H1 (cell line): ENCODE measurements around the gene BECN2. TPM values are rescaled to one million over a fixed set of nuclear protein-coding genes. Genes with fewer than 3 reads are reported as not detected.
A peak's percentile ranks its signal among the peaks of the same experiment; 100 is the strongest.

Experiments used
- CTCF ChIA-PET: fragments of 300-600 bp; sonication (Branson Sonifier 250); formaldehyde crosslinking; loops from one replicate; lab custom pipeline; 2021; ENCODE audit not compliant: partially characterized antibody; lab: Charles Lee
- POLR2A ChIA-PET: fragments of 300-600 bp; sonication (Branson Sonifier 250); formaldehyde crosslinking; loops from one replicate; lab custom pipeline; 2021; ENCODE audit warnings: inconsistent platforms; ENCODE audit not compliant: partially characterized antibody; lab: Charles Lee
- DNase-seq, 2 experiments: peaks; one replicate each; pipeline versions ENCODE4 v3.0.0 to v3.0.0-alpha.2; 2010 to 2022; ENCODE audit warnings: low spot score in 2 of 2, low read depth in 1 of 2, mixed read lengths in 1 of 2
- FAIRE-seq: peaks from 2 replicates; lab custom pipeline; 2011; peaks lifted over from hg19 to GRCh38; lab: Jason Lieb, UNC
- H2AFZ ChIP-seq: 2 replicates; pipeline ENCODE4 v1.8.1; 2012; ENCODE audit warnings: low read length, inconsistent platforms
- H2AK5ac ChIP-seq: 2 replicates; pipeline ENCODE4 v1.6.1; 2013; ENCODE audit warnings: low read depth, low read length
- H2BK120ac ChIP-seq: replicated peaks from 2 replicates; pipeline ENCODE3; 2013; ENCODE audit warnings: low read depth, low read length, inconsistent platforms
- H2BK12ac ChIP-seq: 2 replicates; pipeline ENCODE4 v1.6.1; 2013; ENCODE audit warnings: low read depth, low read length
- H2BK15ac ChIP-seq: 2 replicates; pipeline ENCODE4 v1.6.1; 2013; ENCODE audit warnings: low read length
- H2BK20ac ChIP-seq: 2 replicates; pipeline ENCODE4 v1.6.1; 2013; ENCODE audit warnings: low read length
- H2BK5ac ChIP-seq: 2 replicates; pipeline ENCODE4 v1.6.1; 2013; ENCODE audit warnings: low read depth, low read length
- H3K14ac ChIP-seq: 2 replicates; pipeline ENCODE4 v1.6.1; 2013; ENCODE audit warnings: inconsistent platforms; ENCODE audit not compliant: insufficient read length
- H3K18ac ChIP-seq: 2 replicates; pipeline ENCODE4 v1.6.1; 2013; ENCODE audit warnings: low read length; ENCODE audit errors: extremely low read depth
- H3K23ac ChIP-seq: 2 replicates; pipeline ENCODE4 v1.6.1; 2013; ENCODE audit warnings: inconsistent platforms; ENCODE audit not compliant: insufficient read length
- H3K23me2 ChIP-seq: 2 replicates; pipeline ENCODE4 v1.6.1; 2013; ENCODE audit warnings: low read depth, low read length
- H3K27ac ChIP-seq: 2 replicates; pipeline ENCODE4 v1.6.1; 2011; ENCODE audit warnings: low read depth, low read length, inconsistent platforms
- H3K27me3 ChIP-seq, 4 experiments: replicated peaks in 1 of 4; 1 replicate in 1 of 4; 2 replicates in 3 of 4; pipeline versions ENCODE4 v1.6.1 to v1.8.1; 2011 to 2013; ENCODE audit warnings: low read length in 3 of 4, mild to moderate bottlenecking in 3 of 4, inconsistent platforms in 2 of 4, mixed read lengths in 2 of 4, moderate library complexity in 1 of 4; ENCODE audit not compliant: control insufficient read depth in 3 of 4, insufficient read depth in 3 of 4; ENCODE audit errors: extremely low read depth in 1 of 4
- H3K36me3 ChIP-seq, 4 experiments: 2 replicates each; pipeline versions ENCODE4 v1.6.1 to v1.8.1; 2011 to 2013; ENCODE audit warnings: mild to moderate bottlenecking in 4 of 4, low read length in 3 of 4, moderate library complexity in 2 of 4, control low read depth in 1 of 4, inconsistent platforms in 1 of 4; ENCODE audit not compliant: insufficient read depth in 4 of 4, control insufficient read depth in 2 of 4
- H3K4ac ChIP-seq: replicated peaks from 2 replicates; pipeline ENCODE3; 2013; ENCODE audit warnings: low read length, low read depth, mixed read lengths, inconsistent platforms; ENCODE audit not compliant: insufficient read length
- H3K4me1 ChIP-seq, 4 experiments: replicated peaks in 1 of 4; 1 replicate in 1 of 4; 2 replicates in 3 of 4; pipeline versions ENCODE4 v1.6.1 to v1.8.1; 2011 to 2013; ENCODE audit warnings: low read length in 3 of 4, inconsistent platforms in 2 of 4, mixed read lengths in 1 of 4; ENCODE audit not compliant: insufficient read depth in 4 of 4, control insufficient read depth in 3 of 4
- H3K4me2 ChIP-seq, 2 experiments: 2 replicates each; pipeline versions ENCODE4 v1.6.1 to v1.8.1; 2011 to 2013; ENCODE audit warnings: low read depth in 2 of 2, low read length in 2 of 2, control low read depth in 1 of 2, inconsistent platforms in 1 of 2, mild to moderate bottlenecking in 1 of 2; ENCODE audit not compliant: insufficient read depth in 1 of 2
- H3K4me3 ChIP-seq, 4 experiments: fragments of 200-600, 300-600 bp in 1 of 4; sonication (generic), shearing (Covaris generic), sonication (Bioruptor Twin) in 1 of 4; 2 replicates each; pipeline versions ENCODE4 v1.5.1 to v1.8.1; 2011 to 2016; ENCODE audit warnings: low read length in 4 of 4, low read depth in 3 of 4, control low read depth in 2 of 4, inconsistent platforms in 2 of 4, mild to moderate bottlenecking in 2 of 4, mixed read lengths in 1 of 4, moderate library complexity in 1 of 4; ENCODE audit not compliant: insufficient read depth in 2 of 4; ENCODE audit errors: extremely low read depth in 1 of 4
- H3K56ac ChIP-seq: replicated peaks from 2 replicates; pipeline ENCODE3; 2013; ENCODE audit warnings: low read depth, mild to moderate bottlenecking, mixed read lengths, low read length, inconsistent platforms; ENCODE audit not compliant: insufficient read length
- H3K79me1 ChIP-seq: 2 replicates; pipeline ENCODE4 v1.6.1; 2013; ENCODE audit warnings: low read depth, low read length, control low read depth
- H3K79me2 ChIP-seq, 2 experiments: 2 replicates each; pipeline versions ENCODE4 v1.6.1 to v1.8.1; 2012 to 2013; ENCODE audit warnings: low read length in 2 of 2, mild to moderate bottlenecking in 2 of 2, inconsistent platforms in 1 of 2; ENCODE audit not compliant: insufficient read depth in 2 of 2, control insufficient read depth in 1 of 2
- H3K9ac ChIP-seq, 4 experiments: replicated peaks in 1 of 4; 1 replicate in 1 of 4; 2 replicates in 3 of 4; pipeline versions ENCODE4 v1.6.1 to v1.8.1; 2011 to 2013; ENCODE audit warnings: low read depth in 3 of 4, low read length in 3 of 4, control low read depth in 2 of 4, mild to moderate bottlenecking in 2 of 4, moderate library complexity in 2 of 4, inconsistent platforms in 1 of 4; ENCODE audit errors: extremely low read depth in 1 of 4
- H3K9me3 ChIP-seq, 2 experiments: 2 replicates each; pipeline versions ENCODE4 v1.6.1 to v1.8.1; 2012 to 2013; ENCODE audit warnings: mild to moderate bottlenecking in 2 of 2, moderate library complexity in 2 of 2, control low read depth in 1 of 2, inconsistent platforms in 1 of 2, low read depth in 1 of 2, low read length in 1 of 2, mixed read lengths in 1 of 2; ENCODE audit not compliant: insufficient read depth in 2 of 2
- H4K20me1 ChIP-seq, 2 experiments: replicated peaks in 1 of 2; 2 replicates each; pipeline versions ENCODE3 to v1.8.1; 2011 to 2013; ENCODE audit warnings: inconsistent platforms in 2 of 2, low read length in 2 of 2, mild to moderate bottlenecking in 1 of 2; ENCODE audit not compliant: insufficient read depth in 2 of 2, control insufficient read depth in 1 of 2
- H4K5ac ChIP-seq: 2 replicates; pipeline ENCODE4 v1.6.1; 2013; ENCODE audit warnings: low read length, low read depth, mixed read lengths, inconsistent platforms; ENCODE audit not compliant: insufficient read length
- H4K8ac ChIP-seq: 2 replicates; pipeline ENCODE4 v1.8.0; 2013; ENCODE audit warnings: mild to moderate bottlenecking, moderate library complexity, low read length, inconsistent platforms; ENCODE audit not compliant: insufficient read depth; ENCODE audit errors: extremely low read depth
- H4K91ac ChIP-seq: replicated peaks from 2 replicates; pipeline ENCODE3; 2013; ENCODE audit warnings: low read length, mixed read lengths, inconsistent platforms; ENCODE audit not compliant: insufficient read length
- ASH2L ChIP-seq: fragments of 200-600, 300-600 bp; sonication (generic); IDR thresholded peaks from one replicate; pipeline ENCODE4 v1.7.1; 2017; ENCODE audit warnings: low read length
- CEBPB ChIP-seq: IDR thresholded peaks from 2 replicates; pipeline ENCODE4 v1.6.1; 2012; ENCODE audit warnings: low read depth, low read length
- EZH2 ChIP-seq: fragments of 200-600 bp; sonication (generic); IDR thresholded peaks from 2 replicates; pipeline ENCODE4 v1.7.1; 2012; ENCODE audit warnings: low read depth, mild to moderate bottlenecking, moderate library complexity, low read length, inconsistent platforms; ENCODE audit not compliant: severe bottlenecking
- HDAC6 ChIP-seq: IDR thresholded peaks from one replicate; pipeline ENCODE4 v1.7.1; 2012; ENCODE audit warnings: low read depth, mild to moderate bottlenecking, inconsistent platforms, low read length, moderate library complexity
- KDM1A ChIP-seq: fragments of 200-600, 300-600 bp; sonication (generic); IDR thresholded peaks from 2 replicates; pipeline ENCODE4 v1.7.1; 2016; ENCODE audit warnings: mild to moderate bottlenecking, low read length, borderline replicate concordance
- KDM4A ChIP-seq: IDR thresholded peaks from one replicate; pipeline ENCODE4 v1.7.1; 2012; ENCODE audit warnings: low read depth, mild to moderate bottlenecking, moderate library complexity, low read length, inconsistent platforms; ENCODE audit not compliant: severe bottlenecking
- NANOG ChIP-seq: IDR thresholded peaks from 2 replicates; pipeline ENCODE4 v1.6.1; 2011; ENCODE audit warnings: low read length, low read depth, mild to moderate bottlenecking, inconsistent platforms; ENCODE audit not compliant: insufficient read depth, poor library complexity, severe bottlenecking
- POU5F1 ChIP-seq: IDR thresholded peaks from 2 replicates; pipeline ENCODE4 v1.6.1; 2011; ENCODE audit warnings: low read depth, mild to moderate bottlenecking, low read length, moderate library complexity
- RXRA ChIP-seq: IDR thresholded peaks from 2 replicates; pipeline ENCODE4 v1.6.1; 2011; ENCODE audit warnings: low read depth, mild to moderate bottlenecking, low read length, moderate library complexity; ENCODE audit not compliant: insufficient read depth
- SIN3A ChIP-seq, 2 experiments: IDR thresholded peaks in 1 of 2; conservative IDR thresholded peaks in 1 of 2; 2 replicates each; pipeline ENCODE4 v1.6.1; 2011 to 2012; ENCODE audit warnings: low read length in 2 of 2, improper control_type of control experiment in 1 of 2, low read depth in 1 of 2, mild to moderate bottlenecking in 1 of 2
- SP1 ChIP-seq: IDR thresholded peaks from 2 replicates; pipeline ENCODE4 v1.6.1; 2011; ENCODE audit warnings: low read depth, low read length
- TBP ChIP-seq: IDR thresholded peaks from 2 replicates; pipeline ENCODE4 v1.6.1; 2011; ENCODE audit warnings: low read depth, low read length, improper control_type of control experiment
- WGBS, 2 experiments: shearing (Covaris generic) in 1 of 2; methylation state at CpG; one replicate each; pipeline versions ENCODE4 v1.1.6 to v1.1.7; 2013 to 2015; ENCODE audit warnings: low lambda C conversion rate in 2 of 2, mixed read lengths in 2 of 2, inconsistent platforms in 1 of 2, low coverage in 1 of 2, missing lambda C conversion rate in 1 of 2; ENCODE audit not compliant: insufficient replicate concordance in 2 of 2, insufficient coverage in 1 of 2, insufficient read length in 1 of 2; ENCODE audit errors: extremely low coverage in 1 of 2, missing lambda C conversion rate in 1 of 2; 5-methylcytosine and 5-hydroxymethylcytosine counted together
- polyA plus RNA-seq, 7 experiments: library from polyadenylated mRNA; depleted of rRNA in 3 of 7; stranded (reverse) in 5 of 7; unstranded in 2 of 7; fragments of >200 nt in 5 of 7; fragments of 200-250 nt in 2 of 7; gene quantifications; 1 replicate in 5 of 7; 2 replicates in 1 of 7; 4 replicates in 1 of 7; pipeline versions ENCODE4 v1.2.1 to v1.2.3, GENCODE V29; 2011 to 2013; ENCODE audit warnings: missing spikeins in 2 of 7, mixed read lengths in 2 of 7
- total RNA-seq: library from RNA; stranded (reverse); fragmentation: NEBNext Ultra II Directional; extraction: Animal tissue kit (Norgen Biotek cat#: 25700); gene quantifications from 2 replicates; pipeline ENCODE4 v1.2.1, GENCODE V29; 2021
- TF ChIP-seq, protein P1 (sequence below): IDR thresholded peaks from 2 replicates; pipeline ENCODE4 v1.6.1; 2012; ENCODE audit warnings: inconsistent platforms
- TF ChIP-seq, protein P2 (sequence below): IDR thresholded peaks from 2 replicates; pipeline ENCODE4 v1.6.1; 2011; ENCODE audit warnings: low read depth, mild to moderate bottlenecking, low read length; ENCODE audit not compliant: insufficient read depth

BECN2 gene
- total and polyA plus RNA-seq, 2 of the 8 experiments (the other 6 are each of a cell fraction or from before 2014, with no cell fraction given), result not detected

DNA sequence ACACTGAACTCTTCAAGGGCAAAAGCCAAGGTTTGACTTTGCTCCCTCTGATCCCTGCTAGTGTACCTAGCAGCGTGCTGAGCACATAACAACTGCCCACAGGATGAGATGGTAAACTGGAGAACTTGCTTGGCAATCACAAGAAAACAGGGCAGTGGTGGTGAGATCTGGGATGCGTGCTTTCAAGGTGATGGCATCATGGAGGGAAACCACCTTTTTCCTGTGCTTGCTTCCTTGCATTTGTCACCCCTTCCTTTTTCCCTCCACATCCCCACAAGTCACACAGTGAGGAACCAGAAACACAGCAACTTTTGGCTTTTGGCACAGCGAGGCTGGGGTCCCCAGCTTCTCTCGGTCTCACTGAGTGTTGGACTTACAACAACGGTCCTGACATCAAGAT lies 31.4 kb upstream of the BECN2 start:
- H3K18ac ChIP-seq, result no peak overlapping the region; the same call in 1 of the 2 replicates
- no peaks in the 10 kb centered on the region for H3K23me2 ChIP-seq
- H2BK20ac ChIP-seq, result no peak overlapping the region
- H3K36me3 ChIP-seq, result no peaks in the 10 kb centered on the region
- 94% methylated on average over 5 of the region's 5 CpGs; no CpG with 5 or more reads in 1 of the 2 experiments for WGBS, 2 experiments
- ChIA-PET CTCF (interaction anchor here (0.6 to 1.5 kb wide), 2 partner anchors 30 to 60 kb away, joined by 3 to 4 read pairs; no protein-coding TSS in a partner anchor), POLR2A (no interaction called here)
- no peak overlapping the region for H4K8ac ChIP-seq
- H2BK120ac ChIP-seq, result no peak overlapping the region
- H3K56ac ChIP-seq, result no peak overlapping the region
- no peak overlapping the region for H4K91ac ChIP-seq
- H2AK5ac ChIP-seq, result no peak overlapping the region
- H2BK5ac ChIP-seq, result no peak overlapping the region
- H3K4me1 ChIP-seq, result no peaks in the 10 kb centered on the region
- no peak overlapping the region for H3K14ac ChIP-seq
- no peak overlapping the region for H3K27ac ChIP-seq
- FAIRE-seq (no peak), DNase-seq (no peak)
- no peak overlapping the region for H2BK12ac ChIP-seq
- H3K23ac ChIP-seq, result no peak overlapping the region
- no peak overlapping the region for H3K4me3 ChIP-seq
- no peak overlapping the region for H3K4me2 ChIP-seq
- peak overlapping the region; percentile 18; the same call in 1 of the 2 replicates for H2AFZ ChIP-seq
- no peaks in the 10 kb centered on the region for H3K79me2 ChIP-seq
- no peak overlapping the region for H2BK15ac ChIP-seq
- no peaks in the 10 kb centered on the region for H3K79me1 ChIP-seq
- no peaks in the 10 kb centered on the region for H3K9me3 ChIP-seq
- H4K20me1 ChIP-seq, result no peaks in the 10 kb centered on the region
- no peak overlapping the region for H3K9ac ChIP-seq
- no peak overlapping the region for H4K5ac ChIP-seq
- no peak overlapping the region for H3K4ac ChIP-seq
- no peaks in the 10 kb centered on the region for H3K27me3 ChIP-seq
- TF ChIP-seq, protein P1, sequence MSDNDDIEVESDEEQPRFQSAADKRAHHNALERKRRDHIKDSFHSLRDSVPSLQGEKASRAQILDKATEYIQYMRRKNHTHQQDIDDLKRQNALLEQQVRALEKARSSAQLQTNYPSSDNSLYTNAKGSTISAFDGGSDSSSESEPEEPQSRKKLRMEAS, result no peak
- TF ChIP-seq EZH2 (no peak), KDM1A (no peak), KDM4A (no peak), SP1 (no peak), SIN3A (conservative IDR thresholded peaks at IDR 0.05 in 1 of 2, IDR thresholded peaks at IDR 0.05 in 1 of 2; ENCODE audit: low read depth in 1 of 2, low read length in 2 of 2) (no peak), POU5F1 (no peak), TBP (no peak), CEBPB (no peak), HDAC6 (no peak), RXRA (no peak), NANOG (no peak), ASH2L (no peak)
- TF ChIP-seq, protein P2, sequence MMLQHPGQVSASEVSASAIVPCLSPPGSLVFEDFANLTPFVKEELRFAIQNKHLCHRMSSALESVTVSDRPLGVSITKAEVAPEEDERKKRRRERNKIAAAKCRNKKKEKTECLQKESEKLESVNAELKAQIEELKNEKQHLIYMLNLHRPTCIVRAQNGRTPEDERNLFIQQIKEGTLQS, result no peak
